Lower leg skin (tissue), 4 donors: ENCODE data around the gene USP3. TPM values are rescaled to one million over a fixed set of nuclear protein-coding genes. Genes with fewer than 3 reads are reported as not detected.

ENCODE experiments used
- DNase-seq, 2 donors: peaks; one replicate each; pipeline ENCODE4 v3.0.0-alpha.2; 2019; ENCODE audit warnings: low spot score in 2 of 2
- H3K4me3 ChIP-seq: fragments of 200-600 bp; sonication (generic); 2 replicates; pipeline ENCODE4 v1.5.1; 2017; ENCODE audit warnings: mild to moderate bottlenecking, low read depth; ENCODE audit not compliant: poor library complexity, severe bottlenecking
- POLR2A ChIP-seq, 2 donors: fragments of 450-650 bp; IDR thresholded peaks; one replicate each; pipeline ENCODE4 v1.6.1; 2016 to 2017; ENCODE audit warnings: antibody characterized with exemption in 2 of 2, mild to moderate bottlenecking in 1 of 2, moderate library complexity in 1 of 2
- WGBS, 2 donors: methylation state at CpG; one replicate each; pipeline ENCODE4 v1.1.5; 2018; 5-methylcytosine and 5-hydroxymethylcytosine counted together
- intact Hi-C: fragments of 100-400 bp; cut with DNase I; formaldehyde crosslinking; loops from one replicate; pipeline ENCODE4 v1.15.0; 2023; ENCODE audit warnings: low total_unique reads
- total RNA-seq, 4 donors: library from RNA; depleted of rRNA; stranded (reverse); fragments of >200 nt; gene quantifications; one replicate each; pipeline ENCODE4 v1.1.0, GENCODE V29; 2016
- TF ChIP-seq, protein P1 (sequence below), 3 donors: fragments of 450-650 bp; IDR thresholded peaks; one replicate each; pipeline ENCODE4 v1.5.1; 2016; ENCODE audit warnings: antibody characterized with exemption in 3 of 3, mild to moderate bottlenecking in 3 of 3, moderate library complexity in 2 of 3

Gene USP3
- total RNA-seq, 4 donors from 2014 or later, result 43.9 to 66.5 (median 55.0) TPM

DNA sequence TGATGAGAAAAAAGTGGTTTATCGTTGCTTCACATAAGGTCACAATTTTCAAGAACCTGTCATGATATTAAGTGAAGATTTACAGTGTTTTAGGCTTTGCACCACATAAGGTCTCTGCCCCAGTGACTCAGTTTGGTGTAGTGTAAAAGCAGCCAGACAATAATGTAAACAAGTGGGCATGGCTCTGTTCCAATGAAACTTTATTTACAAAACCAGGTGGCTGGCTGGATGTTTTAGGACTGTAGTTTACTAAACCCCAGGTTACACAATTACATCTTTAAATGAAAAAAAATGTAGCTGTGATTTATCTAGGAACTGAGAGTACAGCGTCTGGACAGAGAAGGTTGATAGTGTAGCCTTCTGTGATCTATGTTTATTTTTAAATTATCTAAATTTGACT is 83.1 kb downstream of the USP3 start:
- no peak overlapping the region for H3K4me3 ChIP-seq
- intact Hi-C loops, result no loop called here
- 71 to 76% methylated on average over 2 of the region's 2 CpGs for WGBS, 2 donors
- no peak for DNase-seq
- no peak for TF ChIP-seq POLR2A (IDR thresholded peaks at IDR 0.05)

DNA sequence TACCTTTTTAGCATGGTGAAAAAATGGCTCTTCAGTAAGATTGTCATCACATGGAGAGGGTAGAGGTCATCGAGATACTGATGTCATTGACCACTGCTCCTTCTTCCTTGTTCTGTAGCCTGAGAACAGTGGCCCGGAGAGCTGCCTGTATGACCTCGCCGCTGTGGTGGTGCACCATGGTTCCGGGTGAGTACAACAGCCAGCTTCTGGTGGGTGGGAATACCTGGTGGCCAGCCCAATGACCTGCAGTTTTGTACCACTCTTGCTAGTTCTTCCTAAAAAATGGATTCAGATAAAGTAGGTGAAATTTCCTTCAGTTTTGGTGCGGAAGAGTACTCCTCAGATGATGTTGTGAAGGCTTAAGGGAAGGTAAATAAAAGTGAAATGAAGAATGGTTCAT is 84.4 kb downstream of the USP3 start:
- no peak overlapping the region for H3K4me3 ChIP-seq
- 93 to 96% methylated on average over 6 of the region's 6 CpGs for WGBS, 2 donors
- TF ChIP-seq, protein P1, sequence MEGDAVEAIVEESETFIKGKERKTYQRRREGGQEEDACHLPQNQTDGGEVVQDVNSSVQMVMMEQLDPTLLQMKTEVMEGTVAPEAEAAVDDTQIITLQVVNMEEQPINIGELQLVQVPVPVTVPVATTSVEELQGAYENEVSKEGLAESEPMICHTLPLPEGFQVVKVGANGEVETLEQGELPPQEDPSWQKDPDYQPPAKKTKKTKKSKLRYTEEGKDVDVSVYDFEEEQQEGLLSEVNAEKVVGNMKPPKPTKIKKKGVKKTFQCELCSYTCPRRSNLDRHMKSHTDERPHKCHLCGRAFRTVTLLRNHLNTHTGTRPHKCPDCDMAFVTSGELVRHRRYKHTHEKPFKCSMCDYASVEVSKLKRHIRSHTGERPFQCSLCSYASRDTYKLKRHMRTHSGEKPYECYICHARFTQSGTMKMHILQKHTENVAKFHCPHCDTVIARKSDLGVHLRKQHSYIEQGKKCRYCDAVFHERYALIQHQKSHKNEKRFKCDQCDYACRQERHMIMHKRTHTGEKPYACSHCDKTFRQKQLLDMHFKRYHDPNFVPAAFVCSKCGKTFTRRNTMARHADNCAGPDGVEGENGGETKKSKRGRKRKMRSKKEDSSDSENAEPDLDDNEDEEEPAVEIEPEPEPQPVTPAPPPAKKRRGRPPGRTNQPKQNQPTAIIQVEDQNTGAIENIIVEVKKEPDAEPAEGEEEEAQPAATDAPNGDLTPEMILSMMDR (IDR thresholded peaks at IDR 0.05), result no peak
- no peak for TF ChIP-seq POLR2A (IDR thresholded peaks at IDR 0.05)
- intact Hi-C loops, result no loop called here
- DNase-seq, result no peak

DNA sequence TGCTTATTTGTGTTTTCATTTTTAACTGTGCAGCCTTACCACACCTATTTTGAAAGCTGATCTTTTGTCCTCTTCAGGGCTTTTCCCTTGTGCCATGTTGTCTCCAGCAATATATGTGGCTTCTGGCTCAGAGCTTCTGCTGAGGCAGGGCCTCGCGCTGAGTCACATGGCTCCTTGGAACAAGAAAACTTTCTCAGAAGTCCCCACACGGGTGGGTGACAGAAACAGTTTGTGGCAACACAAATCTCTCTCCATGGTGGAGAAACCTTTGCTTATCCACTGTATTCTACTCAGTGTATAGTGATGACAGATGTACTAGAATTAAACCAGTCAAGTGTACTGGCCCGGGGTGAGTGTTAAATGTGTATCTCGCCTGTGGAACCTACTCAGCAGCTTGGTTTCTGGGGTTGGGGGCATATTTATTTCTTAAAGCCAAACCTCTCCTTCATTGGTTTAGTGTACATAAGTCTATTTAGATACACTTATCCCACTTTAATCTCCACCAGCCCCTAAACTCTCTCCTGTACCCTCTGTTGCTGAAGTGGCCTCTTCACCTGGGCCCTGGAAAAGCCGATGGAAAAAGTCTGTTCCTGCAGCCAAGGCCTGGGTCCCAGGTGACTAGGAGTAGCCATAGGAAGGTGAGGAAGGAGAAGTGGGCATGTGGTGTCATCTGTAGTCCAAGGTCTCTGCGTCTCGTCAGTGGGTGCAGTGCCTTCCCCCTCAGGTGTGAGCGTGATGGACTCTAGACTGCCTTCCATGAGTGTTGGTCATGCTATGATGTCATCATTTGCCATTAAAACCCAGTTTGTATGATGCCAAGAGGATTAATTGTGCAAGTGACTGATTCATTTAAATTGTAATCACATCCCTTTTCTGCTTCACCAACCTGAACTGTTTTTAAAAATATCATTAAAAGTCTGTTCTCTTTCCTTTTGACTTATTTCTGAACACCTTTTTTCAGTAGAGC is 89.6 kb downstream of the USP3 start:
- no peak overlapping the region for H3K4me3 ChIP-seq
- WGBS, 2 donors, result 75 to 88% methylated on average over 9 of the region's 9 CpGs
- intact Hi-C loops, result loop anchor here (10.0 kb wide), 1 partner anchor 69 kb away; no protein-coding TSS in a partner anchor
- no peak for DNase-seq
- TF ChIP-seq, protein P1 (IDR thresholded peaks at IDR 0.05), result no peak
- no peak for TF ChIP-seq POLR2A (IDR thresholded peaks at IDR 0.05)

DNA sequence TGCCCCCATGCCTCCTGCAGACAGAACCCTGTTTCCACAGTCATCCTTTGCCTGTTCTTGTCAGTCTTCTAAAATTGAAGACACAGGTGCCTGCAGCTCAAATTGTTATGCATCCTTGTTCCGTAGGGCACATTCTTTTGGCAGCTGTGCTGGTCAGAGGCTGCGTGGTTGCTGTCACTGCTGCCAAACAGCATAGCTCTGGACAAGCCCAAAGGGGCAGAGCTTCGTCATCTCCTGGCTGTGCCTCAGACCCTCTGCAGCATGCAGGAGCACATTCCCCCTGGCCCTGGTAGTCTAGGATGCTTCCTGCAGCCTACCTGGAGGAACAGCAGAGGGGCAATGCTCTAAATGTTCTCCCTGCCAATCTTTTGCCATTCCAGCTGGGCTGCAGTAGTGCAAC is 90.7 kb downstream of the USP3 start:
- no peak for DNase-seq
- intact Hi-C loops, result loop anchor here (5.0 to 10.0 kb wide), 2 partner anchors 70 to 128 kb away; no protein-coding TSS in a partner anchor
- TF ChIP-seq POLR2A (IDR thresholded peaks at IDR 0.05), result no peak
- no peak overlapping the region for H3K4me3 ChIP-seq
- 33 to 50% methylated on average over 3 of the region's 3 CpGs for WGBS, 2 donors

DNA sequence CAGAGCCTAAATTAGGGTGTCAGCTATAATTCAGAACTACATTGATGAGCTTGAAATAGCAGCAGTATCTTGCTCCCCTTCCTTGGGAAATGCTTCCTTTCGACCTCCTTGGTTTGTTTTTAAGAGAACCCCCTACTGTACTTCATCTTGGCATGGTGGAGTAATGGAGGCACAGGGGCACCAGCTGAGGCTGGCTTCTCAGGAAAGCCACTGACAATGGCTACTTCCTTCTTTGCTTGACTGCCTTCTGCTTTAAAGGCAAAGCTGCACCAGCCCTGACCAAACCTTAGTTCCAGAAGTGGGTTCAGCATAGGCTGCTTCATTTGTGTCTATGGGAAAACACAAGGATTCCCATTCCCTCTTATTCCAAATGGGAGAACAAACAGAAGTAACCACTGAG is 91.3 kb downstream of the USP3 start:
- DNase-seq, result no peak
- intact Hi-C loops, result loop anchor here (5.0 to 10.0 kb wide), 2 partner anchors 71 to 128 kb away; no protein-coding TSS in a partner anchor
- TF ChIP-seq, protein P1 (IDR thresholded peaks at IDR 0.05), result no peak
- TF ChIP-seq POLR2A (IDR thresholded peaks at IDR 0.05), result no peak
- WGBS, 2 donors, result 90 to 91% methylated on average over 1 of the region's 1 CpG
- no peak overlapping the region for H3K4me3 ChIP-seq

DNA sequence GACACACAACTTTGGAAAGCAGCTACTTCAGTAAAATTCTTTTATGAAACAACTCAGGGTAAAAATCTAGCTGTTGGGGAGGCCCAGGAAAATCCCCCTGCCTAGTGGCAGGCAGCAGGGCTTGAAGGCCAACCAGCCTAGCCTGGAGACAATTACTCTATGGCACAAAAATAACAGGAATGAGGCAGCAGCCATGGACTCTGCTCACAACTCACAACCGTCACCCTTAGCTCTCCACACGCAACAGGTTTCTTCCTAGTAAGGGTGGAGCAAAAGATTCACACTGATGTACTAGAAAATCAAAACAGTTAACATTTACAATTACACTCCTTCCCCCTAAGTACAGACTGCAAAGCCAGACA is 92.3 kb downstream of the USP3 start:
- H3K4me3 ChIP-seq, result no peak overlapping the region
- no peak for DNase-seq

More for the DNA sequence above, 92.3 kb downstream of the USP3 start:
- TF ChIP-seq POLR2A (IDR thresholded peaks at IDR 0.05), result no peak
- TF ChIP-seq, protein P1 (IDR thresholded peaks at IDR 0.05), result no peak
- 59 to 75% methylated on average over 2 of the region's 2 CpGs for WGBS, 2 donors
- intact Hi-C loops, result loop anchor here (5.0 to 10.0 kb wide), 2 partner anchors 72 to 129 kb away; no protein-coding TSS in a partner anchor
